ENCODE results near the gene EOGT.

EOGT gene

GRCh38 chr3:68984011-68984530, 29.4 kb downstream of the EOGT start:
- TF ChIP-seq ZFX (IDR thresholded peaks at IDR 0.05; ENCODE audit: borderline replicate concordance): no peak
- no peak for TF ChIP-seq CTCF (IDR thresholded peaks at IDR 0.05)
- H3K27ac ChIP-seq: no peak overlapping the region

- no peak for TF ChIP-seq ZFX (IDR thresholded peaks at IDR 0.05; ENCODE audit: borderline replicate concordance)
- no peak overlapping the region for H3K27ac ChIP-seq
Measured at GRCh38 chr3:68977486-68978167, 35.9 kb downstream of the EOGT start.

GRCh38 chr3:68974711-68975110, 38.8 kb downstream of the EOGT start:
- TF ChIP-seq ZFX (IDR thresholded peaks at IDR 0.05; ENCODE audit: borderline replicate concordance) (no peak), CTCF (IDR thresholded peaks at IDR 0.05) (no peak)
- H3K27ac ChIP-seq: no peak overlapping the region

- H3K27ac ChIP-seq: no peak overlapping the region
- TF ChIP-seq CTCF (IDR thresholded peaks at IDR 0.05): no peak
- no peak for TF ChIP-seq ZFX (IDR thresholded peaks at IDR 0.05; ENCODE audit: borderline replicate concordance)
Measured at GRCh38 chr3:68973639-68974038, 39.8 kb downstream of the EOGT start.

GRCh38 chr3:68972358-68972979, 41.0 kb downstream of the EOGT start:
- TF ChIP-seq CTCF (IDR thresholded peaks at IDR 0.05): peak; percentile 80
- TF ChIP-seq ZFX (IDR thresholded peaks at IDR 0.05; ENCODE audit: borderline replicate concordance): no peak

GRCh38 chr3:68964694-68965093, 48.8 kb downstream of the EOGT start:
- TF ChIP-seq CTCF (IDR thresholded peaks at IDR 0.05) (no peak), ZFX (IDR thresholded peaks at IDR 0.05; ENCODE audit: borderline replicate concordance) (no peak)
- no peak overlapping the region for H3K27ac ChIP-seq

More at GRCh38 chr3:68972358-68972979, 41.0 kb downstream of the EOGT start:
- no peak overlapping the region for H3K27ac ChIP-seq

- no peak for TF ChIP-seq CTCF (IDR thresholded peaks at IDR 0.05)
- TF ChIP-seq ZFX (IDR thresholded peaks at IDR 0.05; ENCODE audit: borderline replicate concordance): no peak
- no peak overlapping the region for H3K27ac ChIP-seq
Measured at GRCh38 chr3:68963891-68964290, 49.6 kb downstream of the EOGT start.

Measured in 22Rv1 (cell line).